Measurements from ENCODE around the gene GJC1.

The GJC1 gene

DNA sequence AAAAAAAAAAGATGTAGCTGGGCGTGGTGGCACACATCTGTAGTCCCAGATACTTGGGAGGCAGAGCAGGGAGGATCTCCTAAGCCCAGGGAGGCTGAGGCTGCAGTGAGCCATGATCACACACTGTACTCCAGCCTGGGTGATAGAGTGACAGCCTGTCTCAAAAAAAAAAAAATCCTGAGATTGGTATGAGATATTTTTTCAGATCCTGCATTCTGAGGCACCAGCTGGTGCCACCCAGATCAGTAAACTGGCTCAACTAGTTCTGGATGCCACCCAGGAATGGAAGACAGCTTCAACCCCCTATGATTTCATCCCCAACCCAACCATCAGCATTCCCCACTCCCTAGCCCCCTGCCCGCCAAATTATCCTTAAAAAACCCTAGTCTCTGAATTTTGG, 7.1 kb upstream of the GJC1 start:
- no peak for ATAC-seq
- no peak for TF ChIP-seq SNAI2 (CRISPR knock-in tag; IDR thresholded peaks at IDR 0.05)
- TF ChIP-seq ISL1 (CRISPR knock-in tag; IDR thresholded peaks at IDR 0.05): no peak

GRCh38 chr17:44832805-44833204, 2.7 kb upstream of the GJC1 start:
- TF ChIP-seq ZNF70 (CRISPR knock-in tag; IDR thresholded peaks at IDR 0.05): no peak
- TF ChIP-seq TOX (CRISPR knock-in tag; IDR thresholded peaks at IDR 0.05; ENCODE audit: borderline replicate concordance): no peak
- TF ChIP-seq TCF4 (CRISPR knock-in tag; IDR thresholded peaks at IDR 0.05; ENCODE audit: borderline replicate concordance): no peak
- TF ChIP-seq, protein P1, sequence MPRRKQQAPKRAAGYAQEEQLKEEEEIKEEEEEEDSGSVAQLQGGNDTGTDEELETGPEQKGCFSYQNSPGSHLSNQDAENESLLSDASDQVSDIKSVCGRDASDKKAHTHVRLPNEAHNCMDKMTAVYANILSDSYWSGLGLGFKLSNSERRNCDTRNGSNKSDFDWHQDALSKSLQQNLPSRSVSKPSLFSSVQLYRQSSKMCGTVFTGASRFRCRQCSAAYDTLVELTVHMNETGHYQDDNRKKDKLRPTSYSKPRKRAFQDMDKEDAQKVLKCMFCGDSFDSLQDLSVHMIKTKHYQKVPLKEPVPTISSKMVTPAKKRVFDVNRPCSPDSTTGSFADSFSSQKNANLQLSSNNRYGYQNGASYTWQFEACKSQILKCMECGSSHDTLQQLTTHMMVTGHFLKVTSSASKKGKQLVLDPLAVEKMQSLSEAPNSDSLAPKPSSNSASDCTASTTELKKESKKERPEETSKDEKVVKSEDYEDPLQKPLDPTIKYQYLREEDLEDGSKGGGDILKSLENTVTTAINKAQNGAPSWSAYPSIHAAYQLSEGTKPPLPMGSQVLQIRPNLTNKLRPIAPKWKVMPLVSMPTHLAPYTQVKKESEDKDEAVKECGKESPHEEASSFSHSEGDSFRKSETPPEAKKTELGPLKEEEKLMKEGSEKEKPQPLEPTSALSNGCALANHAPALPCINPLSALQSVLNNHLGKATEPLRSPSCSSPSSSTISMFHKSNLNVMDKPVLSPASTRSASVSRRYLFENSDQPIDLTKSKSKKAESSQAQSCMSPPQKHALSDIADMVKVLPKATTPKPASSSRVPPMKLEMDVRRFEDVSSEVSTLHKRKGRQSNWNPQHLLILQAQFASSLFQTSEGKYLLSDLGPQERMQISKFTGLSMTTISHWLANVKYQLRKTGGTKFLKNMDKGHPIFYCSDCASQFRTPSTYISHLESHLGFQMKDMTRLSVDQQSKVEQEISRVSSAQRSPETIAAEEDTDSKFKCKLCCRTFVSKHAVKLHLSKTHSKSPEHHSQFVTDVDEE (CRISPR knock-in tag; IDR thresholded peaks at IDR 0.05): no peak
- no peak for TF ChIP-seq ARNTL (CRISPR knock-in tag; IDR thresholded peaks at IDR 0.05; ENCODE audit: borderline replicate concordance, low read depth)
- TF ChIP-seq ISL1 (CRISPR knock-in tag; IDR thresholded peaks at IDR 0.05): no peak
- no peak for TF ChIP-seq CSDC2 (CRISPR knock-in tag; IDR thresholded peaks at IDR 0.05)
- no peak for TF ChIP-seq GLIS3 (CRISPR knock-in tag; IDR thresholded peaks at IDR 0.05)
- TF ChIP-seq, protein P2, sequence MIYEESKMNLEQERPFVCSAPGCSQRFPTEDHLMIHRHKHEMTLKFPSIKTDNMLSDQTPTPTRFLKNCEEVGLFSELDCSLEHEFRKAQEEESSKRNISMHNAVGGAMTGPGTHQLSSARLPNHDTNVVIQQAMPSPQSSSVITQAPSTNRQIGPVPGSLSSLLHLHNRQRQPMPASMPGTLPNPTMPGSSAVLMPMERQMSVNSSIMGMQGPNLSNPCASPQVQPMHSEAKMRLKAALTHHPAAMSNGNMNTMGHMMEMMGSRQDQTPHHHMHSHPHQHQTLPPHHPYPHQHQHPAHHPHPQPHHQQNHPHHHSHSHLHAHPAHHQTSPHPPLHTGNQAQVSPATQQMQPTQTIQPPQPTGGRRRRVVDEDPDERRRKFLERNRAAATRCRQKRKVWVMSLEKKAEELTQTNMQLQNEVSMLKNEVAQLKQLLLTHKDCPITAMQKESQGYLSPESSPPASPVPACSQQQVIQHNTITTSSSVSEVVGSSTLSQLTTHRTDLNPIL (CRISPR knock-in tag; IDR thresholded peaks at IDR 0.05; ENCODE audit: low read depth): no peak
- no peak for TF ChIP-seq CSRNP3 (CRISPR knock-in tag; IDR thresholded peaks at IDR 0.05)
- no peak for TF ChIP-seq ESRRG (CRISPR knock-in tag; IDR thresholded peaks at IDR 0.05)
- no peak for TF ChIP-seq ZFP3 (CRISPR knock-in tag; IDR thresholded peaks at IDR 0.05)
- no peak for TF ChIP-seq ZC3H10 (CRISPR knock-in tag; IDR thresholded peaks at IDR 0.05)
- no peak for TF ChIP-seq ZFP30 (CRISPR knock-in tag; IDR thresholded peaks at IDR 0.05)
- TF ChIP-seq ZNF565 (CRISPR knock-in tag; conservative IDR thresholded peaks at IDR 0.05; ENCODE audit: low read depth): no peak
- TF ChIP-seq RARB (CRISPR knock-in tag; IDR thresholded peaks at IDR 0.05): no peak
- TF ChIP-seq SNAI2 (CRISPR knock-in tag; IDR thresholded peaks at IDR 0.05): no peak
- TF ChIP-seq, protein P3, sequence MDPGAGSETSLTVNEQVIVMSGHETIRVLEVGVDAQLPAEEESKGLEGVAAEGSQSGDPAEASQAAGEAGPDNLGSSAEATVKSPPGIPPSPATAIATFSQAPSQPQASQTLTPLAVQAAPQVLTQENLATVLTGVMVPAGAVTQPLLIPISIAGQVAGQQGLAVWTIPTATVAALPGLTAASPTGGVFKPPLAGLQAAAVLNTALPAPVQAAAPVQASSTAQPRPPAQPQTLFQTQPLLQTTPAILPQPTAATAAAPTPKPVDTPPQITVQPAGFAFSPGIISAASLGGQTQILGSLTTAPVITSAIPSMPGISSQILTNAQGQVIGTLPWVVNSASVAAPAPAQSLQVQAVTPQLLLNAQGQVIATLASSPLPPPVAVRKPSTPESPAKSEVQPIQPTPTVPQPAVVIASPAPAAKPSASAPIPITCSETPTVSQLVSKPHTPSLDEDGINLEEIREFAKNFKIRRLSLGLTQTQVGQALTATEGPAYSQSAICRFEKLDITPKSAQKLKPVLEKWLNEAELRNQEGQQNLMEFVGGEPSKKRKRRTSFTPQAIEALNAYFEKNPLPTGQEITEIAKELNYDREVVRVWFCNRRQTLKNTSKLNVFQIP (CRISPR knock-in tag; IDR thresholded peaks at IDR 0.05; ENCODE audit: borderline replicate concordance, low read depth): no peak
- no peak for ATAC-seq

- ATAC-seq: no peak
- TF ChIP-seq ZC3H10 (CRISPR knock-in tag; IDR thresholded peaks at IDR 0.05) (no peak), TOX (CRISPR knock-in tag; IDR thresholded peaks at IDR 0.05; ENCODE audit: borderline replicate concordance) (no peak), ESRRG (CRISPR knock-in tag; IDR thresholded peaks at IDR 0.05) (no peak), TCF4 (CRISPR knock-in tag; IDR thresholded peaks at IDR 0.05; ENCODE audit: borderline replicate concordance) (no peak), RARB (CRISPR knock-in tag; IDR thresholded peaks at IDR 0.05) (no peak), ZNF565 (CRISPR knock-in tag; conservative IDR thresholded peaks at IDR 0.05; ENCODE audit: low read depth) (no peak), PPARA (CRISPR knock-in tag; IDR thresholded peaks at IDR 0.05; ENCODE audit: borderline replicate concordance) (no peak), ZFP30 (CRISPR knock-in tag; IDR thresholded peaks at IDR 0.05) (no peak), OSR1 (CRISPR knock-in tag; IDR thresholded peaks at IDR 0.05) (no peak)
- TF ChIP-seq, protein P2 (CRISPR knock-in tag; IDR thresholded peaks at IDR 0.05; ENCODE audit: low read depth): no peak
- TF ChIP-seq, protein P3 (CRISPR knock-in tag; IDR thresholded peaks at IDR 0.05; ENCODE audit: borderline replicate concordance, low read depth): no peak
Measured at GRCh38 chr17:44831371-44831770, 1.3 kb upstream of the GJC1 start.

Data from SK-N-SH treated with all-trans-retinoic acid at 6 μM for 48 hours (cell line).